Activated naive CD4-positive, alpha-beta T cell treated with anti-CD3 and anti-CD28 coated beads for 36 hours (primary cell): ENCODE measurements around the gene LRRIQ1. TPM values are rescaled to one million over a fixed set of nuclear protein-coding genes. Genes with fewer than 3 reads are reported as not detected.
"Not testable (repeated sequence)": the region's sequence is repeated elsewhere in the genome, so short reads cannot be mapped to it uniquely, and the experiment has no call there.

Source experiments
- CTCF ChIA-PET: fragments of 350-600 bp; sonication (Branson Sonifier 250); formaldehyde crosslinking; loops from one replicate; lab custom pipeline; 2021; ENCODE audit warnings: antibody characterized with exemption; lab: Charles Lee
- DNase-seq: peaks from one replicate; pipeline ENCODE4 v3.0.0-alpha.2; 2020
- H3K27ac Mint-ChIP-seq: one replicate; pipeline ENCODE4 v1.8.0; 2021; ENCODE audit warnings: mild to moderate bottlenecking, mixed read lengths
- H3K27me3 Mint-ChIP-seq: one replicate; pipeline ENCODE4 v1.8.0; 2021; ENCODE audit warnings: low read depth, mixed read lengths
- H3K36me3 Mint-ChIP-seq: one replicate; pipeline ENCODE4 v1.8.0; 2021; ENCODE audit warnings: low read depth, mixed read lengths
- H3K4me1 Mint-ChIP-seq: one replicate; pipeline ENCODE4 v1.8.0; 2021; ENCODE audit warnings: low read depth, mixed read lengths
- H3K4me3 Mint-ChIP-seq: one replicate; pipeline ENCODE4 v1.8.0; 2021; ENCODE audit warnings: mild to moderate bottlenecking, moderate library complexity, mixed read lengths
- H3K9me3 Mint-ChIP-seq: one replicate; pipeline ENCODE4 v1.8.0; 2021; ENCODE audit warnings: mixed read lengths
- intact Hi-C: fragments of 100-400 bp; cut with micrococcal nuclease; formaldehyde crosslinking; loops from one replicate; pipeline ENCODE4 v1.15.1; 2023
- total RNA-seq, 2 experiments: library from RNA; stranded (reverse); gene quantifications; one replicate each; pipeline ENCODE4 v1.2.3, GENCODE V29; 2021

Gene LRRIQ1
- total RNA-seq, 2 experiments from 2014 or later = not detected

GRCh38 chr12:85156569-85156968 is 120.4 kb downstream of the LRRIQ1 start:
- Mint-ChIP-seq H3K4me1 (no peaks in the 10 kb centered on the region), H3K36me3 (no peaks in the 10 kb centered on the region), H3K27me3 (no peaks in the 10 kb centered on the region), H3K27ac (no peak overlapping the region), H3K4me3 (no peak overlapping the region), H3K9me3 (no peaks in the 10 kb centered on the region)
- CTCF ChIA-PET = no interaction called here
- no peak for DNase-seq
- intact Hi-C loops = no loop called here

DNA sequence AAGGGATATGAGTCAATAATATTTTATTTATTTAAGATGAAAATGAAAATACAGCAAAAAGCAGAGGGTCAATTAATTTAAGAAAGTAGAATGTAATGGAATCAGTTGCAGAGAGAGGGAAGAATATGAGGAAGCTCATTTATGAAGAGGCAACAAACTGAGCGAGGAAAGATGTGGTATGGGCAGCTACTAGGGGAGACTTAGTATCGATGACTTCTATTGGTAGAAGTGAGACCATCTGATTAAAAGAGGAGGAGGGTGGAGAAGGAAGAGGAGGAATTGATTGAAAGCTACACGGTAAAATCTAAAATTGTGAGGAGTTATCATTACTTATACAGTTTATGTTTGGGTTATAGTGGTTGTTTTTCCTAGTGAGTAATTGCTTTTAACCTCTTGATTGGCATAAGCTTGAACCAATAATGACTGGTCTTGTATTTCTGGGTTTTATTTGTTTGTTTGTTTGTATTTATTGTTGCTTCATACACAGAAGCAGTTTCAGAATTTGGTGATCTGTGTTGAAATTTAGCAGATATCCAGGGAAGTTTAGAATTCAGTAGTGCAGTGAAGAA is 121.0 kb downstream of the LRRIQ1 start:
- H3K36me3 Mint-ChIP-seq = no peaks in the 10 kb centered on the region
- no peak overlapping the region for H3K27ac Mint-ChIP-seq
- H3K9me3 Mint-ChIP-seq = no peaks in the 10 kb centered on the region
- H3K4me1 Mint-ChIP-seq = no peaks in the 10 kb centered on the region
- no peak for DNase-seq
- no peaks in the 10 kb centered on the region for H3K27me3 Mint-ChIP-seq
- CTCF ChIA-PET = no interaction called here
- intact Hi-C loops = no loop called here
- no peak overlapping the region for H3K4me3 Mint-ChIP-seq

DNA sequence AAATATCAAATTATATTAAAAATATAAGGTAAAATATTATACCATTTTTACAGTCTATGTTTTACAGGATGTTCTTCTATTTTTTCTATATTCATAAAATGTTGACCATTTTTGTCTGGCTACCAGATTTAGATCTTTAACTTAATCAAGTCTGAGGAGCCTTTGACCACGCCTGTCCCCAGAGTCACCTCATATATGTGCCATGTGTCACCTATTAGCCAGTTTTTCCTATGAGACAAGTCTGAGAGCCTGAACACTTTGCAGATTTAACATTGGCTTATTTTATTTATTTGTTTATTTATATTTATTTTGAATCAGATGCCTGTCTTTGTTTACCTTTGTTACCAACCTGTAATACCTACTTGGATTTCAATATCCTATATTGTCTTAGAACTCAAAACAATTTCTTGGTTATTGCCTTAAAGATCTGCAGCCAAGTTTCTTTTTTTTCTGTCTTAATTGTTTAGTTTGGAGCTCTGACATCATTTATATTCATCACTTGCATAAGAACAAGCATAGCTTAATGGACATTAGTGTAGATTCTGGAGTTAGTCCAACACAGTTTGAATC is 127.7 kb downstream of the LRRIQ1 start:
- Mint-ChIP-seq H3K4me3 (no peak overlapping the region), H3K27ac (no peak overlapping the region), H3K27me3 (no peaks in the 10 kb centered on the region), H3K4me1 (no peaks in the 10 kb centered on the region), H3K9me3 (no peaks in the 10 kb centered on the region), H3K36me3 (no peaks in the 10 kb centered on the region)
- intact Hi-C loops = no loop called here
- CTCF ChIA-PET = no interaction called here
- no peak for DNase-seq

GRCh38 chr12:85179680-85180270 is 143.6 kb downstream of the LRRIQ1 start:
- intact Hi-C loops = no loop called here
- H3K36me3 Mint-ChIP-seq = no peaks in the 10 kb centered on the region

GRCh38 chr12:85182699-85183098 is 146.5 kb downstream of the LRRIQ1 start:
- CTCF ChIA-PET = no interaction called here

More at GRCh38 chr12:85179680-85180270, 143.6 kb downstream of the LRRIQ1 start:
- DNase-seq = no peak
- no peak overlapping the region for H3K4me3 Mint-ChIP-seq
- CTCF ChIA-PET = no interaction called here
- H3K4me1 Mint-ChIP-seq = no peaks in the 10 kb centered on the region
- H3K9me3 Mint-ChIP-seq = peaks cover 2% of the 10 kb centered on the region
- no peak overlapping the region for H3K27ac Mint-ChIP-seq
- no peaks in the 10 kb centered on the region for H3K27me3 Mint-ChIP-seq

GRCh38 chr12:85183855-85184254 is 147.7 kb downstream of the LRRIQ1 start:
- CTCF ChIA-PET = no interaction called here
- H3K27ac Mint-ChIP-seq = no peak overlapping the region
- H3K4me1 Mint-ChIP-seq = no peaks in the 10 kb centered on the region
- no peaks in the 10 kb centered on the region for H3K27me3 Mint-ChIP-seq
- intact Hi-C loops = no loop called here
- no peak overlapping the region for H3K4me3 Mint-ChIP-seq
- no peaks in the 10 kb centered on the region for H3K36me3 Mint-ChIP-seq
- no peaks in the 10 kb centered on the region for H3K9me3 Mint-ChIP-seq
- no peak for DNase-seq

More at GRCh38 chr12:85182699-85183098, 146.5 kb downstream of the LRRIQ1 start:
- Mint-ChIP-seq H3K27me3 (no peaks in the 10 kb centered on the region), H3K4me3 (no peak overlapping the region), H3K4me1 (no peaks in the 10 kb centered on the region), H3K27ac (no peak overlapping the region), H3K36me3 (no peaks in the 10 kb centered on the region), H3K9me3 (no peaks in the 10 kb centered on the region)
- no peak for DNase-seq
- intact Hi-C loops = no loop called here

DNA sequence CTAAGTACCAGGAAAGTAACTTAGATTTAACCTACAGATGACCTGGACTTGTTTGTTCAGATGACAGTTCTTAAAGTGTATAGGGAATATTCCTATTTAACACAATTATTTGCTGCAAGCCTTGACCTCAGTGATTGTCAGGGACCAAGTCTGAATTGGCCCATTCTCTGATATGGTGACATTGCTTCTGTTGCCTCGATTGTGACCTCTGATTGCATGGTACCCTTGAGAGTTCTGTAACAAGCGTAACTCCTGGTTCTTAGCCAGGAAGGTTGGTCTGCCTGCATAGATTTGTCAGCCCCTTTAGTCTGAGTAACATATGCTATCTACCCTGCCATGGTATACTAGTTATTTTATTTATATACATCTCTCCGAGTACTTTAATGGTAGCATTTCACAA is 150.1 kb downstream of the LRRIQ1 start:
- Mint-ChIP-seq H3K27me3 (no peaks in the 10 kb centered on the region), H3K4me3 (no peak overlapping the region), H3K36me3 (no peaks in the 10 kb centered on the region), H3K4me1 (no peaks in the 10 kb centered on the region), H3K27ac (no peak overlapping the region), H3K9me3 (no peaks in the 10 kb centered on the region)
- intact Hi-C loops = no loop called here
- no peak for DNase-seq
- CTCF ChIA-PET = no interaction called here

- Mint-ChIP-seq H3K9me3 (no peaks in the 10 kb centered on the region), H3K4me3 (no peak overlapping the region), H3K27me3 (no peaks in the 10 kb centered on the region), H3K27ac (no peak overlapping the region), H3K4me1 (no peaks in the 10 kb centered on the region), H3K36me3 (no peaks in the 10 kb centered on the region)
- CTCF ChIA-PET = no interaction called here
- no peak for DNase-seq
- intact Hi-C loops = no loop called here
These were observed 152.5 kb downstream of the LRRIQ1 start for GRCh38 chr12:85188619-85189018.

DNA sequence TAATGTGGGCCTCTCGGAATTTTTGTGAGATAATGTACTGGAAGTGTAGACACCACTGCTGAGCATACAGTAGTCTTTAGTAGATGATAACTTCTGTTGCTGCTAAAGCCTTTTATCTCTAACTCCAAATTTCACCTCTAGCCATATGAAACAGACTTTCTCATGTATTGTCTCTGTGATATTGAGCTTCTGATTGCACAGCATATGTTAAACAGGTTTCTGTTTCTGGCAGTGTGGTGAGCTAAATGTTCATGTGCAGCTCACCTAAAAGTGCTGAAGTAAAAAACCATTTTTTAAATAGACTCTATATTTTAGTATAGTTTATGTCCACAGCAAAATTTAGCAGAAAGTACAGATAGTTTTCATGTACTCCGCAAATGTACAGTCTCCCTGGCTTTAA is 154.6 kb downstream of the LRRIQ1 start:
- intact Hi-C loops = no loop called here
- H3K9me3 Mint-ChIP-seq = no peaks in the 10 kb centered on the region
- H3K27me3 Mint-ChIP-seq = no peaks in the 10 kb centered on the region
- CTCF ChIA-PET = no interaction called here
- H3K4me1 Mint-ChIP-seq = no peaks in the 10 kb centered on the region
- DNase-seq = no peak
- H3K27ac Mint-ChIP-seq = no peak overlapping the region
- H3K36me3 Mint-ChIP-seq = no peaks in the 10 kb centered on the region
- H3K4me3 Mint-ChIP-seq = no peak overlapping the region

DNA sequence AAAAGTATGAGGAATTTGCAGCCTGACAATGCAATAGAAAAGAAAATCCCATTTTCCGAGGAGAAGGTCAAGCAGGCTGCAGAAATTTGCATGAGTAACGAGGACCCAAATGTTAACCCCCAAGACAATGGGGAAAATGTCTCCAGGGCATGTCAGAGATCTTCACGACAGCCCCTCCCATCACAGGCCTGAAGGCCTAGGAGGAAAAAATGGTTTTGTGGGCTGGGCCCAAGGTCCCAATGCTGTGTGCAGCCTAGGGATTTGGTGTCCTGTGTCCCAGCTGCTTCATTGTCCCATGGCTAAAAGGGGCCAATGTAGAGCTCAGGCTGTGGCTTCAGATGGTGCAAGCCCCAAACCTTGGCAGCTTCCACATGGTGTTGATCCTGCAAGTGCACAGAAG is 167.7 kb downstream of the LRRIQ1 start:
- H3K4me3 Mint-ChIP-seq, H3K36me3 Mint-ChIP-seq, H3K27ac Mint-ChIP-seq, DNase-seq, CTCF ChIA-PET, H3K27me3 Mint-ChIP-seq, intact Hi-C loops, H3K4me1 Mint-ChIP-seq: not testable (repeated sequence)
- H3K9me3 Mint-ChIP-seq = peaks cover 25% of the 10 kb centered on the region

- CTCF ChIA-PET = no interaction called here
- Mint-ChIP-seq H3K36me3 (peaks cover 1% of the 10 kb centered on the region), H3K4me1 (no peaks in the 10 kb centered on the region), H3K27me3 (no peaks in the 10 kb centered on the region), H3K9me3 (peaks cover 19% of the 10 kb centered on the region), H3K27ac (no peak overlapping the region), H3K4me3 (no peak overlapping the region)
- intact Hi-C loops = no loop called here
- DNase-seq = no peak
These were observed 170.4 kb downstream of the LRRIQ1 start for GRCh38 chr12:85206543-85206942.

DNA sequence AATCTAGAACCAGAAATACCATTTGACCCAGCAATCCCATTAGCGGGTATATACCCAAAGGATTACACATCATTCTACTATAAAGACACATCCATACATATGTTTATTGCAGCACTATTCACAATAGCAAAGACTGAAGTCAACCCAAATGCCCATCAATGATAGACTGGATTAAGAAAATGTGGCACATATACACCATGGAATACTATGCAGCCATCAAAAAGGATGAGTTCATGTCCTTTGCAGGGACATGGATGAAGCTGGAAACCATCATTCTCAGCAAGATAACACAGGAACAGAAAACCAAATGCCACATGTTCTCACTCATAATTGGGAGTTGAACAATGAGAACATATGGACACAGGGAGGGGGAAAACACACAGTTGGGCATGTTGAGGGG is 188.2 kb downstream of the LRRIQ1 start:
- H3K27me3 Mint-ChIP-seq, H3K36me3 Mint-ChIP-seq, H3K4me3 Mint-ChIP-seq, CTCF ChIA-PET, H3K4me1 Mint-ChIP-seq, H3K9me3 Mint-ChIP-seq, DNase-seq, H3K27ac Mint-ChIP-seq, intact Hi-C loops: not testable (repeated sequence)

DNA sequence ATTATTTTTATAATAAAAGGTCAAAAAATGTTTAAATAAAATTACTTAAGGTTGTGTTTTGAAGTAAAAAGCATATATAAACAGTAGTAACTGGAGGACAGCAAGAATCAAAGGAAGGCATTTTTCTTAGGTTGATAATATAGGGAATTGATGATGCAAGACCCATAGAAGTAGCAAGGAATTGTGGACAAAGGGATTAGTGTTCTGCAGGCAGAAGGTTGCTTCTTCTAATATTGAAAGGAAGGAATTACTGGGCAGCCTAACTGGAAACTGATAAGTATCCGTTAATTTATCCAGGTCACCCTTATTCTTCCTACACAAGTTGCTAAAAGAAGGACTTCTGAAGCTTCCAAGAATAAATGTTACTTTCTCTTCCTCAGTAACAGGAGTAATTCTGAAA is 189.3 kb downstream of the LRRIQ1 start:
- CTCF ChIA-PET = no interaction called here
- Mint-ChIP-seq H3K36me3 (no peaks in the 10 kb centered on the region), H3K27me3 (no peaks in the 10 kb centered on the region), H3K4me1 (no peaks in the 10 kb centered on the region), H3K27ac (no peak overlapping the region), H3K9me3 (peaks cover 9% of the 10 kb centered on the region), H3K4me3 (no peak overlapping the region)
- intact Hi-C loops = no loop called here
- no peak for DNase-seq
